Keratinocyte (primary cell): Measurements from ENCODE around the gene MON2.

Experiments used
- CTCF ChIP-seq, 3 experiments: IDR thresholded peaks in 1 of 3; conservative IDR thresholded peaks in 1 of 3; optimal IDR thresholded peaks in 1 of 3; 2 replicates in 2 of 3; 3 replicates in 1 of 3; pipeline versions ENCODE3 to v1.5.1; 2011; ENCODE audit warnings: low read length in 3 of 3, mild to moderate bottlenecking in 3 of 3, moderate library complexity in 2 of 3, control low read depth in 1 of 3, inconsistent platforms in 1 of 3; ENCODE audit not compliant: insufficient read depth in 2 of 3; ENCODE audit errors: extremely low read depth in 1 of 3
- EZH2 ChIP-seq: IDR thresholded peaks from one replicate; pipeline ENCODE4 v1.6.1; 2012; ENCODE audit warnings: inconsistent platforms, mild to moderate bottlenecking, low read length, moderate library complexity

- TF ChIP-seq CTCF (optimal IDR thresholded peaks at IDR 0.05 in 1 of 3, IDR thresholded peaks at IDR 0.05 in 1 of 3, conservative IDR thresholded peaks at IDR 0.05 in 1 of 3; ENCODE audit: extremely low read depth in 1 of 3, insufficient read depth in 2 of 3, low read length in 3 of 3) (no peak), EZH2 (no peak)
These were observed at the start of gene MON2 for GRCh38 chr12:62466594-62467491.
